HG03354 (cell line): Measurements from ENCODE around the gene TIRAP.

Experiments used
- ATAC-seq: cut with Tn5 transposase; IDR thresholded peaks from one replicate; pipeline ENCODE4 v1.9.1; 2021; ENCODE audit warnings: mild to moderate bottlenecking; ENCODE audit not compliant: unreplicated experiment, poor library complexity, severe bottlenecking

The TIRAP gene

DNA sequence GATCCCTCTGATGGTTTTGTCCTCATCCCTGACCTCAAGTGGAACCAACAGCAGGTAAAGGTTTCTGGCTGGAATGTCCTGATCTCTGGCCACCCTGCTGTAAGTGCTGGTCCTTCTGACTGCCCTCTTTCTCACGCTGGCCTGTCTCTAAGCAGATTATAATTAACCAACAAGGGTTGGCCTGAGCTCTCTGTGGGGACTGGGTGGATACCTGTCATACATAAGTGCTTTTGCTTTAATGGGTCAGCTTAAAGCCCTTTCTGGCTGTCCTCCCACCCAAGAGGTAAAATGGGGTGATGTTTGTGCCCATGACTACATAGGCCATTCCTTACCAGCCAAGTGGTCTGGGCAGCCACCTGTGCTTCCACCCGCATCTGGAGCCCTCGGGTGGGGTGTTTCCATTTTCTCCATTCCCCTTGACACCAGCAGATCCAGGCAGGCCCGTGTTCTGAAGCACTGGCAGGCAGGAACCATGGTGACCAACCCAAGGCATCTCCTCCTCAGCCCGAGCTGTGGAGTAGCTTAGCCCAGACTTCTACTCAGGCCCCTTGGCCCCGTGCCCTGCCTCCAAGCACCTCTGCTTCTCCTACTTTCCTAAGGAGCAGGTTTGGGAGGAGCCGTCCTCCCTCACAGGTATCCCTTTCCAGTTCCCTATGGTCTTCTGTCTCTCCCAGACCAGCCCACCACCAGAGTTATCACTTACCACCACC lies 55.6 kb downstream of the TIRAP start:
- ATAC-seq, result no peak

DNA sequence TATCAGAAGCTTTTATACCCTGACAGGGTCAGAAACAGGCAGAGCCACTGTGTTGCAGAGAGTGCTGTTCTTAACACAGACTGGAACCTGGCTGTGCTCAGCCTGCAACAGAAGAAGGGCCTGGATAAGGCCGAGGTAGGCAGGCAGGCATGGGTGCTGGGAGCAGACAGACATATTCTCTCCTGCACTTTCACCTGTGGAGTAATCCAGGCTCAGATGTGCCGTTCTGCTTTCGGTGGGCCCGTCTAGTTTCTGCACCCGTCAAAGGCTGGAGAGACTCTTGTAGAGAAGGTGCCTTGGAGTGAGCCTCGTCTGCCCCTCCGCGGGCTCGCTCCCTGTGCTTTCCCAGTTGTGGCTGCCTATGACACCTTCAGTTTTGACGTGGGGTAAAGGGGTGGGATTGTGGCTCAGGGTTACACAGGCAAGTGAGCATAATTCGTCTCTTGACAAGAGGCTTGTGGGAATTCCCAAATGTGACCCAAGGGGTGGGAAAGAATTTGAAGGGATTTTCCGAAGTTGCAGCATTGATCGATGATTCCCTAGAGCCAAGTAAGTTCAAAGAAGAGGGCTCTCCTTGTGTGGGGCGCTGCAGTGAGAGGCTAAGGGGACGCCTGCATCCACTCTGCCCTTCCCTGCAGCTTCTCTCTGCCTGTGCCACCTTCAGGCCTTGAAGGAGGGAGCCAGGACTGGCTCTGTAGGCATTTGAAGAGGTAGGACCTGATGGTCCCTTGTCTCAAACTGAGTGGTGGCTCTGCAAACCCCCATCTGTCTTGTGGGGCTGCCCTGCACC lies 56.4 kb downstream of the TIRAP start:
- ATAC-seq, result no peak

DNA sequence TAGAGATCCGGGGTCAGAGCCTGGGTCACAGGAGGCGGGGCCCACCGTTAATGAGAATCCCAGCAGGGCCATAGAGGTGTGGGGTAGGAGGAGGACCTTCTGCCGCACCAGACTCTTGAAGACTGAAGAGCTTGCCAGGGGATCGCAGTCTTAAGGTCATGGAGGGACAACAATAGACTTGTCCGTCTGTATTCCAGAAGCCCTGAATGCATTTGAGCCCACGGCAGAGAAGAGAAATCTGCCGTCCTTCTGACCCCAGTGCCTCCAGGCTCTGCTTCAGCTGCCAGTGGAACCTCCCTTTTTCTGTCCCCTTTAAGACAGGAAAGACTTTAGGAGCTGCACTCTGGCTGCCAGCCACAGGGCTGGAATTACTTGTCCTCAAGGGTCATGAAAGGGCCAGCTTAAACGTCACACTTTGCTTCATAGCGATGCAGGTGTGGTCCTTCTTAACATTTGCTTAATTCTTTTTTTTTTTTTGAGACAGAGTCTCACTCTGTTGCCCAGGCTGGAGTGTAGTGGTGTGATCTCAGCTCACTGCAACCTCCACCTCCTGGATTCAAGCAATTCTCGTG lies 57.1 kb downstream of the TIRAP start:
- no peak for ATAC-seq

DNA sequence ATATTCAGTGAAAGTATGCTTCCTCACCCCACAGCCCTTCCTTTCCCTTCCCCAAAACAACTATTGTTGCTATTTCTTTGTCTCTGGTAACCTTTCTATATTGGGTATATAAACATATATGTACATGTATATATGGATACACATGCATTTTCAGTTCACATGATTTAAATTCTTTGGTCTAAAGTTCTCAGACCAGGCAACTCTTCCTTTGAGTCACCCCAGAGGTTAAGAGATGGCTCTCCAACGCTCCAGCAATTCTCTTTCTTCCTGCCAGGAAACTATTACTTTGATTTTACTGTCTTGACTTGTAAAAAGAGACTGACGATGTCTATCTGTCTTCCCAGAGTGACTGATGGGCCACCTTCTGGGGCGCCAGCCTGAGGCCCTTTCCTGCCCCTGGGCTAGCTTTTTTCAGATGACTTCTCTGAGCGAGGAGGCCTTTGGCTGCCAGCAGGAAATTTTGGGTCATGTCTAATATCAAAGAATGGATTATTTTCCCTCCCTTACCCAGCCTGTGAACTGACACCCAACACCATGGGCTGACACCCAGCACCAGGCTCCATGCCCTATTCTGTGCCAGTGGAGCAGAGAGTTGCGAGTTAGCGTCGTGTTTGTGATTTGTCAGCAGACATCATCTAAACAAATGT lies 58.2 kb downstream of the TIRAP start:
- ATAC-seq, result no peak

- ATAC-seq, result no peak
Measured at GRCh38 chr11:126341760-126342161, 58.9 kb downstream of the TIRAP start.

- no peak for ATAC-seq
Measured at GRCh38 chr11:126343051-126343450, 60.2 kb downstream of the TIRAP start.
